Activated CD4-positive, alpha-beta T cell treated with anti-CD3 and anti-CD28 coated beads, Interleukin-2, amount 50 U/mL, for 4 hours (primary cell): ENCODE measurements around the gene MAP7D1.
A peak's percentile ranks its signal among the peaks of the same experiment; 100 is the strongest.
"Not testable (repeated sequence)": the region's sequence is repeated elsewhere in the genome, so short reads cannot be mapped to it uniquely, and the experiment has no call there.

Experiments
- DNase-seq, 2 experiments: peaks; one replicate each; pipeline ENCODE4 v3.0.0-alpha.2; 2020

The MAP7D1 gene

GRCh38 chr1:36207339-36207738 lies 51.4 kb downstream of the MAP7D1 start:
- DNase-seq, result no peak

- DNase-seq, result no peak
Observed at GRCh38 chr1:36208978-36209703, 53.2 kb downstream of the MAP7D1 start.

DNA sequence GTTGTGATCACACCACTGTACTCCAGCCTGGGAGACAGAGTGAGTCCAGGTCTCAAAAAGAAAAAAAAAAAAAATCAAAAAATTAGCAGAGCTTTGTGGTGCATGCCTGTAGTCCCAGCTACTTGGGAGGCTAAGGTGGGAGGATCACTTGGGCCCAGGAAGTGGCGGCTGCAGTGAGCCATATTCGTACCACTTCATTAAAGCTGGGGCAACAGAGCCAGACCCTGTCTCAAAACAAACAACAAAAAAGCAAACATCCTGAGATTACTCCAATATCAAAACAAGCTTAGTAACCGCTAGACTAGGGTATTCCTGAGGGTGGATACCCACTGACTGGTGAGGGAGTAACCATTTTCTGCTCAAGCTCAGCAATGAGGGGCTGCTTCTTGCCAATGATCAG lies 55.3 kb downstream of the MAP7D1 start:
- no peak for DNase-seq

DNA sequence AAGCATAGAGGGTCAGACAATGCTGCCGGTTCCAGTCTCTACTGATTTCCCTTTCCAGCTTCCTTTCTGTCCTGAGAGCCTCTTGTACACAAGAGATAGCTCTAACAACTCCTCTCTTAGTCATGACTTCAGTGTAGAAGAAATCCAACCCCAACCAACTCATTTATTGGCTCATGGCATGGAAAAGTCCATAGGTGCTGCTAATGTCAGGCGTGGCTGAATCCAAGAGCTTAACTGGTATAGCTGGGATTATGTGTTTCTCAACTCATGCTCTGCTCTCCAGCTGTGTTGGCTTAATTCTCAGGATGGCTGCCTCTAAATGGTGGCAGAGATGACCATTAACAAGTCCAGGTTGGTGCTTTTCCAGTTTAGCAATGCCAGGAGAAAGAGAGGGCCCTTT lies 55.9 kb downstream of the MAP7D1 start:
- DNase-seq, result no peak

- no peak for DNase-seq
Observed at GRCh38 chr1:36212782-36213181, 56.8 kb downstream of the MAP7D1 start.

DNA sequence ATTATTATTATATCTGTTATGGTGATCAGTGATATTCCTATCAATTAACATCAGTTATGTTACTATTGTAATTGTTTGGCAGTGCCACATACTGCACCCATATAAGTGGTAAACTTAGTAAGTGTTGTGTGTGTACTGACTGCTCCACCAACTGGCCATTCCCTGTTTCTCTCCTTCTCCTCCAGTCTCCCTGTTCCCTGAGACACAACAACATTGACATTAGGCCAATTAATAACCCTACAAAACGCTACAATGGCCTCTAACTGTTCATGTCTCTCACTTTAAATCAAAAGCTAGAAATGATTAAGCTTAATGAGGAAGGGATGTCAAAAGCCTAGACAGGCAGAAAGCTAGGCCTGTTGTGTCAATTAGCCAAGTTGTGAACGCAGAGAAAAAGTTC lies 61.7 kb downstream of the MAP7D1 start:
- DNase-seq, result no peak

GRCh38 chr1:36221901-36222300 lies 65.9 kb downstream of the MAP7D1 start:
- DNase-seq, result not testable (repeated sequence)

DNA sequence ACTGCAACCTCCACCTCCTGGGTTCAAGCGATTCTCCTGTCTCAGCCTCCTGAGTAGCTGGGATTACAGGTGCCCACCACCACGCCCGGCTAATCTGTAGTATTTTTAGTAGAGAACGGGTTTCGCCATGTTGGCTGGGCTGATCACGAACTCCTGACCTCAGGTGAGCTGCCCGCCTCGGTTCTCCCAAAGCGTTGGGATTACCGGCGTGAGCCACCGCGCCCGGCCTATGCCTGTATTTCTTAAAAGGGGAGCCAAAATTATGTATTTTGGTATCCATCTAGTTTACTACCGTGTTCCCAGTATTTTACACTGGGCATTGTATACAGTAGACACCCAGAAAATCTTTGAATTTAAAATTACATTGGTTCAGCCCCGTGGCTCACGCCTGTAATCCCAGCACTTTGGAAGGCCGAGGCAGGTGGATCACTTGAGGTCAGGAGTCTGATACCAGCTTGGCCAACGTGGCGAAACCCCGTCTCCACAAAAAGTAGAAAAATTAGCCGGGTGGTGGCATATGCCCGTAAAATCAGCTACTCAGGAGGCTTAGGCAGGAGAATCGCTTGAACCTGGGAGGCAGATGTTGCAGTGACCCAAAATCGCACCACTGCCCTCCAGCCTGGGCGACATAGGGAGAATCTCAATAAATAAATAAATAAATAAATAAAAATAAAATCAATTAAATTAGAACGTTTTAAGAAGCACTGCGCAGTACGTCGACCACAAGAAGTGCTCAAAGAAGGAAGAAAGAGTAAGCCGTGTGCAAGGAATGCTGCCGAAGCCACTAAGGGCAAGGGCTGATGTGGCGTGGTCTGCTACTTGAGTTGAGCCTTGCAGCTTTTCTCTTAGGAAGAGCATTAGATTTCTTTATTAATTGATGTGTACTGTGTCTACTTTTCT lies 66.8 kb downstream of the MAP7D1 start:
- no peak for DNase-seq

GRCh38 chr1:36223381-36223995 lies 67.5 kb downstream of the MAP7D1 start:
- DNase-seq, result no peak

GRCh38 chr1:36223996-36224536 lies 68.1 kb downstream of the MAP7D1 start, which contains the start of gene THRAP3:
TSS of gene THRAP3 (plus strand) at chr1:36224443. CDS start at chr1:36282564, 58,121 bp downstream.
- peak; percentile 99 for DNase-seq

- no peak for DNase-seq
Observed at GRCh38 chr1:36224537-36225282, 68.8 kb downstream of the MAP7D1 start.

DNA sequence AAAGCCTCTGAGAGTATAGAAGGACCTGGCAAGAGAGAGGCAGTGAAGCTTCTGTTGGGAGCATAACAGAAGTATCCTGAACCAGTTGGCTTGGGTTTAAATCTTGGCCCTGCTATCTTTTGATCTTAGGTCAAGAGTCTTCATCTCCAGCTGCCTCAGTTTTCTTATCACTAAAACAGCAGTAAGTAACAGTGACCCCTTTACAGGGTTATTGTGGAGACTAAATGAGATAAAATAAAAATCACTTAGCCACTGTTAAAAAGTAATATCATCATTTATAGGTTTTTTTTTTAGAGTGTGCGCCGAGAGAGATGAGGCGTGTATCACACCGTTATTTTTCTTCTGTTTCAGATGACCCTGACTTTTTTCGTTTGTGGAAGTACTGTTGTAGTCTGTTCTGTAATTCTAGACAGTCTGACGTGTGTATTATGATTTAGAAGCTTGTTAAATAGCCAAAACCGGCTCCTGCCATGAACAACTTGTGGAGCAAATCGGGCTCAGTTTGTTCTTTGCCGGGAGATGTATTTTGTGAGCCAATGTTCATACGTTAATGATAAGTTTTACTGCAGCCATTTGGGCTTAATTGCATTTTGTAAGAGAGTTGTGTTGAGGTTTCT lies 69.4 kb downstream of the MAP7D1 start:
- no peak for DNase-seq

DNA sequence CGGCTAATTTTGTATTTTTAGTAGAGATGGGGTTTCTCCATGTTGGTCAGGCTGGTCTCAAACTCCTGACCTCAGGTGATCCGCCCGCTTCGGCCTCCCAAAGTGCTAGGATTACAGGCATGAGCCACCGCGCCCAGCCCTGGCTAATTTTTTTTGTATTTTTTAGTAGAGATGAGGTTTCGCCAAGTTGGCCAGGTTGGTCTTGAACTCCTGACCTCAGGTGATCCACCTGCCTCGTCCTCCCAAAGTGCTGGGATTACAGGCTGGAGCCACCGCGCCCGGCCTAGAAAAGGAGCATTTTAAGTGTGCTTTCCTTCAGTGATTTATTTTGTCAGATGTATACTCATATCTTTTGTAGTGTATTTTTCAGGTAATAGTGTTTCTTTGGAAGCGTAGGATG lies 74.3 kb downstream of the MAP7D1 start:
- DNase-seq, result not testable (repeated sequence)
